GM21367 (cell line): Measurements from ENCODE around the gene PDE8B.

Source experiments
- ATAC-seq: cut with Tn5 transposase; IDR thresholded peaks from one replicate; pipeline ENCODE4 v1.9.1; 2021; ENCODE audit not compliant: unreplicated experiment

Gene PDE8B

GRCh38 chr5:77316871-77317661 is 106.6 kb downstream of the PDE8B start:
- ATAC-seq = no peak

- no peak for ATAC-seq
These were observed 107.6 kb downstream of the PDE8B start for GRCh38 chr5:77318060-77318459.

- ATAC-seq = no peak
These were observed 108.8 kb downstream of the PDE8B start for GRCh38 chr5:77319117-77319804.

- no peak for ATAC-seq
These were observed 111.4 kb downstream of the PDE8B start for GRCh38 chr5:77321793-77322394.

GRCh38 chr5:77322406-77322805 is 111.9 kb downstream of the PDE8B start:
- no peak for ATAC-seq

GRCh38 chr5:77325921-77326541 is 115.6 kb downstream of the PDE8B start:
- no peak for ATAC-seq

- ATAC-seq = no peak
These were observed 116.7 kb downstream of the PDE8B start for GRCh38 chr5:77326986-77327734.

GRCh38 chr5:77328930-77329647 is 118.6 kb downstream of the PDE8B start:
- ATAC-seq = no peak

- no peak for ATAC-seq
These were observed 119.4 kb downstream of the PDE8B start for GRCh38 chr5:77329664-77330430.

- ATAC-seq = no peak
These were observed 122.6 kb downstream of the PDE8B start for GRCh38 chr5:77333036-77333435.

GRCh38 chr5:77333451-77334123 is 123.1 kb downstream of the PDE8B start:
- ATAC-seq = no peak

GRCh38 chr5:77337246-77337645 is 126.8 kb downstream of the PDE8B start:
- ATAC-seq = no peak

- ATAC-seq = no peak
These were observed 127.2 kb downstream of the PDE8B start for GRCh38 chr5:77337686-77338085.

- ATAC-seq = no peak
These were observed 128.9 kb downstream of the PDE8B start for GRCh38 chr5:77339337-77339890.

- no peak for ATAC-seq
These were observed 132.7 kb downstream of the PDE8B start for GRCh38 chr5:77343165-77343564.

GRCh38 chr5:77347435-77348098 is 137.1 kb downstream of the PDE8B start:
- no peak for ATAC-seq

- ATAC-seq = no peak
These were observed 142.8 kb downstream of the PDE8B start for GRCh38 chr5:77353251-77353650.

- ATAC-seq = no peak
These were observed 144.0 kb downstream of the PDE8B start for GRCh38 chr5:77354454-77354853.
